GM18870 (cell line): ENCODE results near the gene APOBR.
"Not testable (repeated sequence)": the region's sequence is repeated elsewhere in the genome, so short reads cannot be mapped to it uniquely, and the experiment has no call there.

Source experiments
- ATAC-seq: cut with Tn5 transposase; IDR thresholded peaks from one replicate; pipeline ENCODE4 v1.9.1; 2021; ENCODE audit warnings: moderate library complexity; ENCODE audit not compliant: unreplicated experiment

APOBR gene

GRCh38 chr16:28497861-28498599, 3.6 kb downstream of the APOBR start:
- no peak for ATAC-seq

GRCh38 chr16:28498666-28499381, 4.4 kb downstream of the APOBR start:
- no peak for ATAC-seq

- no peak for ATAC-seq
These were observed 5.4 kb downstream of the APOBR start for GRCh38 chr16:28499854-28500253.

- not testable (repeated sequence) for ATAC-seq
These were observed 6.2 kb downstream of the APOBR start for GRCh38 chr16:28500476-28501180.

GRCh38 chr16:28501258-28502232, 7.1 kb downstream of the APOBR start:
- no peak for ATAC-seq

- no peak for ATAC-seq
These were observed 7.8 kb downstream of the APOBR start for GRCh38 chr16:28502290-28502689.

- no peak for ATAC-seq
These were observed 9.2 kb downstream of the APOBR start for GRCh38 chr16:28503470-28504259.

GRCh38 chr16:28504707-28505404, 10.4 kb downstream of the APOBR start:
- no peak for ATAC-seq

- no peak for ATAC-seq
These were observed 11.2 kb downstream of the APOBR start for GRCh38 chr16:28505489-28506137.

GRCh38 chr16:28511031-28511430, 16.6 kb downstream of the APOBR start:
- ATAC-seq, result no peak

- ATAC-seq, result no peak
These were observed 17.7 kb downstream of the APOBR start for GRCh38 chr16:28511801-28512789.

GRCh38 chr16:28513484-28514181, 19.2 kb downstream of the APOBR start:
- no peak for ATAC-seq

GRCh38 chr16:28514246-28514645, 19.8 kb downstream of the APOBR start:
- ATAC-seq, result no peak

GRCh38 chr16:28520672-28521071, 26.2 kb downstream of the APOBR start:
- no peak for ATAC-seq

- no peak for ATAC-seq
These were observed 27.0 kb downstream of the APOBR start for GRCh38 chr16:28521436-28521835.

- ATAC-seq, result no peak
These were observed 28.3 kb downstream of the APOBR start for GRCh38 chr16:28522792-28523191.

- no peak for ATAC-seq
These were observed 30.3 kb downstream of the APOBR start for GRCh38 chr16:28524681-28525171.
